Right lobe of liver (tissue), 4 donors: ENCODE data around the gene ZSCAN4.

Experiments used
- POLR2A ChIP-seq: fragments of 450-650 bp; IDR thresholded peaks from one replicate; pipeline ENCODE4 v1.6.1; 2017; ENCODE audit warnings: antibody characterized with exemption, mild to moderate bottlenecking
- TF ChIP-seq, protein P1 (sequence below), 4 donors: fragments of 200-600 bp in 3 of 4; fragments of 450-650 bp in 1 of 4; IDR thresholded peaks; one replicate each; pipeline versions ENCODE4 v1.5.1 to v1.8.0; 2016 to 2022; ENCODE audit warnings: antibody characterized with exemption in 4 of 4, mild to moderate bottlenecking in 2 of 4
- donor health status: DM: no; HTN: no; CAD: no.
- donor health status: DM: no; HTN: no; CAD: no.
- donor health status: DM: no; HTN: yes; CAD: no.

DNA sequence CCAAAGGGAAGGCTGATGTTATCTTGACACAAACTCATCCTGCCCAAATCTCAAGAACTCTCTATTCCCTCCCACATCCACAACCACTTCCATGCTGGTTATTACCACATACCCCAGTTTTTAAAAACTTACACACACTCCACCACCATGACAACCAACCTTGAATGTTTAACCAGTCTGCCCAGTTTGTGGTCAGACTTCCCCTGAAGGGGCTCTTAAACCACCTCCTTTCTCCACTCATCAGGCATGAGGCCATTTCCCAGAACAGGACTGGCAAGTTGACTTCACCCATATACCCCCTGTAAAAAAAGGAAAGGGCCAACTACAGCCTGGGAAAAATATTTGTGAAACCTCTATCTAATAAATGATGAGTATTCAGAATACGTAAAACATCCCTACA is 12.4 kb upstream of the ZSCAN4 start:
- TF ChIP-seq, protein P1, sequence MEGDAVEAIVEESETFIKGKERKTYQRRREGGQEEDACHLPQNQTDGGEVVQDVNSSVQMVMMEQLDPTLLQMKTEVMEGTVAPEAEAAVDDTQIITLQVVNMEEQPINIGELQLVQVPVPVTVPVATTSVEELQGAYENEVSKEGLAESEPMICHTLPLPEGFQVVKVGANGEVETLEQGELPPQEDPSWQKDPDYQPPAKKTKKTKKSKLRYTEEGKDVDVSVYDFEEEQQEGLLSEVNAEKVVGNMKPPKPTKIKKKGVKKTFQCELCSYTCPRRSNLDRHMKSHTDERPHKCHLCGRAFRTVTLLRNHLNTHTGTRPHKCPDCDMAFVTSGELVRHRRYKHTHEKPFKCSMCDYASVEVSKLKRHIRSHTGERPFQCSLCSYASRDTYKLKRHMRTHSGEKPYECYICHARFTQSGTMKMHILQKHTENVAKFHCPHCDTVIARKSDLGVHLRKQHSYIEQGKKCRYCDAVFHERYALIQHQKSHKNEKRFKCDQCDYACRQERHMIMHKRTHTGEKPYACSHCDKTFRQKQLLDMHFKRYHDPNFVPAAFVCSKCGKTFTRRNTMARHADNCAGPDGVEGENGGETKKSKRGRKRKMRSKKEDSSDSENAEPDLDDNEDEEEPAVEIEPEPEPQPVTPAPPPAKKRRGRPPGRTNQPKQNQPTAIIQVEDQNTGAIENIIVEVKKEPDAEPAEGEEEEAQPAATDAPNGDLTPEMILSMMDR (IDR thresholded peaks at IDR 0.05), result no peak
- TF ChIP-seq POLR2A, result no peak
